A549 (cell line): ENCODE results near the gene GLCE. TPM values are rescaled to one million over a fixed set of nuclear protein-coding genes. Genes with fewer than 3 reads are reported as not detected.

Experiments used
- ATAC-seq, 2 experiments: fragments of 200-7000 bp in 1 of 2; fragments of >200 bp in 1 of 2; cut with Nextera tagmentation in 1 of 2; cut with Tn5 transposase in 1 of 2; 3 replicates each; pipeline versions ENCODE4 v1.8.0 to v1.9.1; 2018 to 2020; ENCODE audit warnings: mild to moderate bottlenecking in 1 of 2, moderate library complexity in 1 of 2
- CTCF ChIA-PET: fragments of 300-600 bp; sonication (Branson Sonifier 250); formaldehyde crosslinking; extraction: SDS; loops from one replicate; lab custom pipeline; 2021; ENCODE audit warnings: antibody characterized with exemption, inconsistent platforms; lab: Yijun Ruan, JAX
- POLR2A ChIA-PET: fragments of 350-600 bp; formaldehyde crosslinking; extraction: SDS; loops from one replicate; lab custom pipeline; 2021; ENCODE audit warnings: antibody characterized with exemption, inconsistent platforms; lab: Yijun Ruan, JAX
- DNase-seq, 2 experiments: peaks; one replicate each; pipeline versions ENCODE4 v3.0.0 to v3.0.0-alpha.2; 2011 to 2016; ENCODE audit warnings: low read depth in 1 of 2, low spot score in 1 of 2
- FAIRE-seq: peaks from 2 replicates; lab custom pipeline; 2011; peaks lifted over from hg19 to GRCh38; lab: Jason Lieb, UNC
- H3K27ac ChIP-seq, 2 experiments: fragments of >200 bp; sonication (Bioruptor Twin); formaldehyde crosslinking; 3 replicates each; pipeline ENCODE4 v1.5.1; 2016 to 2017
- H3K4me1 ChIP-seq: fragments of >200 bp; sonication (Bioruptor Twin); formaldehyde crosslinking; 3 replicates; pipeline ENCODE4 v1.6.1; 2016
- H3K4me2 ChIP-seq: fragments of >200 bp; sonication (Bioruptor Twin); formaldehyde crosslinking; 3 replicates; pipeline ENCODE4 v1.6.1; 2016
- H3K4me3 ChIP-seq: fragments of >200 bp; sonication (Bioruptor Twin); formaldehyde crosslinking; 3 replicates; pipeline ENCODE4 v1.5.1; 2016
- H3K9me3 ChIP-seq: fragments of >200 bp; sonication (Bioruptor Twin); formaldehyde crosslinking; 3 replicates; pipeline ENCODE4 v1.6.1; 2016
- BHLHE40 ChIP-seq: IDR thresholded peaks from 2 replicates; pipeline ENCODE4 v1.6.1; 2012; ENCODE audit warnings: low read depth, low read length, inconsistent platforms
- CBX8 ChIP-seq: fragments of 200-600 bp; sonication (generic); IDR thresholded peaks from 2 replicates; pipeline ENCODE4 v1.6.1; 2016
- CEBPB ChIP-seq, 2 experiments: fragments of >200 bp in 1 of 2; sonication (Bioruptor Twin) in 1 of 2; formaldehyde crosslinking in 1 of 2; IDR thresholded peaks; 2 replicates each; pipeline ENCODE4 v1.6.1; 2012 to 2016
- CHD2 ChIP-seq: fragments of 150-350 bp; IDR thresholded peaks from 2 replicates; pipeline ENCODE4 v1.6.1; 2014; ENCODE audit warnings: low read length; ENCODE audit not compliant: partially characterized antibody
- EHF ChIP-seq: fragments of 250-450 bp; sonication (Bioruptor Pico); IDR thresholded peaks from 2 replicates; pipeline ENCODE4 v1.5.0; 2020; ENCODE audit warnings: mild to moderate bottlenecking
- EHMT2 ChIP-seq: fragments of 200-600 bp; sonication (generic); IDR thresholded peaks from 2 replicates; pipeline ENCODE4 v1.6.1; 2016; ENCODE audit warnings: antibody characterized with exemption, low read depth, mild to moderate bottlenecking, moderate library complexity
- EP300 ChIP-seq, 2 experiments: fragments of >200 bp; sonication (Bioruptor Twin); formaldehyde crosslinking; IDR thresholded peaks; 2 replicates in 1 of 2; 3 replicates in 1 of 2; pipeline ENCODE4 v1.6.1; 2016 to 2017
- FOXS1 ChIP-seq: fragments of 250-450 bp; sonication (Bioruptor Pico); IDR thresholded peaks from 2 replicates; pipeline ENCODE4 v1.5.0; 2020; ENCODE audit warnings: mild to moderate bottlenecking, moderate library complexity
- GATA3 ChIP-seq: IDR thresholded peaks from 2 replicates; pipeline ENCODE4 v1.6.1; 2012; ENCODE audit warnings: borderline replicate concordance
- HDAC2 ChIP-seq: fragments of 200-600 bp; sonication (generic); IDR thresholded peaks from 2 replicates; pipeline ENCODE4 v1.6.1; 2016
- HES2 ChIP-seq: fragments of >200 bp; sonication (Bioruptor Twin); formaldehyde crosslinking; IDR thresholded peaks from 2 replicates; pipeline ENCODE4 v1.6.1; 2016
- HOXB5 ChIP-seq: fragments of 250-450 bp; sonication (Bioruptor Pico); IDR thresholded peaks from 2 replicates; pipeline ENCODE4 v1.5.0; 2020; ENCODE audit warnings: mild to moderate bottlenecking, moderate library complexity
- JUN ChIP-seq, 2 experiments: fragments of >200 bp; sonication (Bioruptor Twin); formaldehyde crosslinking; IDR thresholded peaks; 2 replicates in 1 of 2; 3 replicates in 1 of 2; pipeline ENCODE4 v1.6.1; 2016 to 2017
- JUNB ChIP-seq: fragments of >200 bp; sonication (Bioruptor Twin); formaldehyde crosslinking; IDR thresholded peaks from 2 replicates; pipeline ENCODE4 v1.6.1; 2016
- KDM5A ChIP-seq: fragments of 200-600 bp; sonication (generic); IDR thresholded peaks from 2 replicates; pipeline ENCODE4 v1.6.1; 2016; ENCODE audit warnings: antibody characterized with exemption, mild to moderate bottlenecking
- MAFK ChIP-seq: fragments of 450-650 bp; IDR thresholded peaks from 2 replicates; pipeline ENCODE4 v1.6.1; 2014; ENCODE audit not compliant: partially characterized antibody
- MAZ ChIP-seq: fragments of 150-350 bp; IDR thresholded peaks from 2 replicates; pipeline ENCODE4 v1.6.1; 2014; ENCODE audit warnings: antibody characterized with exemption, low read depth, low read length, borderline replicate concordance
- NFE2L2 ChIP-seq: fragments of 150-350 bp; conservative IDR thresholded peaks from 2 replicates; pipeline ENCODE4 v1.6.1; 2014; ENCODE audit warnings: low read length
- PHF8 ChIP-seq: fragments of 200-600 bp; sonication (generic); IDR thresholded peaks from 2 replicates; pipeline ENCODE4 v1.6.1; 2016; ENCODE audit warnings: low read depth, mild to moderate bottlenecking, antibody characterized with exemption, moderate library complexity, borderline replicate concordance
- POLR2A ChIP-seq: IDR thresholded peaks from 2 replicates; pipeline ENCODE4 v1.6.1; 2012; ENCODE audit warnings: mild to moderate bottlenecking, low read length
- RARB ChIP-seq: fragments of 250-450 bp; sonication (Bioruptor Pico); IDR thresholded peaks from 2 replicates; pipeline ENCODE4 v1.8.0; 2021; ENCODE audit warnings: mild to moderate bottlenecking, moderate library complexity
- RCOR1 ChIP-seq: fragments of 150-350 bp; IDR thresholded peaks from 2 replicates; pipeline ENCODE4 v1.6.1; 2014; ENCODE audit warnings: antibody characterized with exemption, low read length, low read depth
- RFX5 ChIP-seq: fragments of 450-650 bp; IDR thresholded peaks from 2 replicates; pipeline ENCODE4 v1.7.1; 2014; ENCODE audit warnings: antibody characterized with exemption, mild to moderate bottlenecking, moderate library complexity
- RNF2 ChIP-seq: fragments of 200-600 bp; sonication (generic); IDR thresholded peaks from 2 replicates; pipeline ENCODE4 v1.6.1; 2016; ENCODE audit warnings: low read depth, mild to moderate bottlenecking, antibody characterized with exemption, moderate library complexity, borderline replicate concordance
- SREBF2 ChIP-seq: fragments of 450-650 bp; IDR thresholded peaks from 2 replicates; pipeline ENCODE4 v1.6.1; 2014; ENCODE audit warnings: mild to moderate bottlenecking, moderate library complexity
- TP53 ChIP-seq: fragments of 250-450 bp; sonication (Bioruptor Pico); IDR thresholded peaks from 2 replicates; pipeline ENCODE4 v1.5.0; 2021; ENCODE audit warnings: mild to moderate bottlenecking, moderate library complexity
- USF2 ChIP-seq: fragments of 450-650 bp; IDR thresholded peaks from 2 replicates; pipeline ENCODE4 v1.6.1; 2014; ENCODE audit warnings: antibody characterized with exemption
- ZC3H11A ChIP-seq: fragments of 450-650 bp; IDR thresholded peaks from 2 replicates; pipeline ENCODE4 v1.6.1; 2014; ENCODE audit warnings: antibody characterized with exemption, mild to moderate bottlenecking
- WGBS: methylation state at CpG from one replicate; pipeline ENCODE4 v1.1.6; 2017; ENCODE audit errors: missing lambda C conversion rate; 5-methylcytosine and 5-hydroxymethylcytosine counted together
- polyA plus RNA-seq, 4 experiments: library from polyadenylated mRNA; depleted of rRNA in 3 of 4; stranded (reverse); fragments of >200 nt; fragmentation: RNase III in 1 of 4; extraction: RNeasy Plus Mini Kit Qiagen cat#74134 plus additional on column Dnase treatment in 1 of 4; gene quantifications; 2 replicates in 3 of 4; 3 replicates in 1 of 4; pipeline ENCODE4 v1.2.3, GENCODE V29; 2011 to 2017
- TF ChIP-seq, protein P1 (sequence below): fragments of 200-600 bp; sonication (generic); IDR thresholded peaks from 2 replicates; pipeline ENCODE4 v1.6.1; 2016; ENCODE audit warnings: antibody characterized with exemption, mild to moderate bottlenecking, moderate library complexity
- TF ChIP-seq, protein P2 (sequence below): fragments of >200 bp; sonication (Bioruptor Twin); formaldehyde crosslinking; IDR thresholded peaks from 3 replicates; pipeline ENCODE4 v1.5.1; 2016
- TF ChIP-seq, protein P3 (sequence below): IDR thresholded peaks from 2 replicates; pipeline ENCODE4 v1.6.1; 2012; ENCODE audit warnings: low read depth, borderline replicate concordance
- TF ChIP-seq, protein P4 (sequence below): fragments of 250-450 bp; sonication (Bioruptor Pico); IDR thresholded peaks from 2 replicates; pipeline ENCODE4 v1.5.0; 2021; ENCODE audit warnings: mild to moderate bottlenecking, moderate library complexity, borderline replicate concordance
- TF ChIP-seq, protein P5 (sequence below): IDR thresholded peaks from 2 replicates; pipeline ENCODE4 v1.6.1; 2012

The GLCE gene
- polyA plus RNA-seq, 2 of the 4 experiments (the other 2 are of a cell fraction) = 19.6 to 41.8 TPM

- Histone ChIP-seq H3K9me3 (no peaks in the 10 kb centered on the region), H3K4me3 (peak overlapping the region; percentile 22), H3K4me1 (peaks cover 92% of the 10 kb centered on the region), H3K27ac (peak overlapping the region; percentile 96 to 97), H3K4me2 (peak overlapping the region; percentile 85)
- WGBS = 68% methylated on average over 9 of the region's 9 CpGs
- CTCF ChIA-PET = interaction anchor here (0.7 to 1.6 kb wide), 4 partner anchors 40 to 141 kb away, joined by 3 to 4 read pairs (median 4); no protein-coding TSS in a partner anchor
- peak; percentile 33 to 63 for ATAC-seq
- DNase-seq = peak; percentile 71 to 77
- POLR2A ChIA-PET = interaction anchor here (0.5 to 1.0 kb wide), 2 partner anchors 63 to 146 kb away, joined by 4 read pairs; partner anchors contain the start of gene GLCE
- no peak for FAIRE-seq
- TF ChIP-seq EP300 (IDR thresholded peaks at IDR 0.05) (no peak), KDM5A (no peak), SREBF2 (no peak), PHF8 (no peak), CEBPB (IDR thresholded peaks at IDR 0.05) (no peak), HOXB5 (CRISPR knock-in tag) (peak; percentile 72; the same call in 1 of the 2 replicates), NFE2L2 (no peak), RNF2 (no peak), EHMT2 (no peak), CBX8 (no peak), GATA3 (no peak), ZC3H11A (no peak), HDAC2 (no peak), MAZ (no peak), TP53 (CRISPR knock-in tag) (no peak), RARB (CRISPR knock-in tag) (0 out of 2 replicates have a peak, but pooled peaks have one; percentile 39), POLR2A (no peak), MAFK (no peak), JUN (IDR thresholded peaks at IDR 0.05) (no peak), FOXS1 (CRISPR knock-in tag) (no peak), RCOR1 (no peak), HES2 (no peak), CHD2 (no peak), JUNB (no peak), USF2 (no peak), BHLHE40 (no peak), EHF (no peak), RFX5 (no peak)
- TF ChIP-seq, protein P1, sequence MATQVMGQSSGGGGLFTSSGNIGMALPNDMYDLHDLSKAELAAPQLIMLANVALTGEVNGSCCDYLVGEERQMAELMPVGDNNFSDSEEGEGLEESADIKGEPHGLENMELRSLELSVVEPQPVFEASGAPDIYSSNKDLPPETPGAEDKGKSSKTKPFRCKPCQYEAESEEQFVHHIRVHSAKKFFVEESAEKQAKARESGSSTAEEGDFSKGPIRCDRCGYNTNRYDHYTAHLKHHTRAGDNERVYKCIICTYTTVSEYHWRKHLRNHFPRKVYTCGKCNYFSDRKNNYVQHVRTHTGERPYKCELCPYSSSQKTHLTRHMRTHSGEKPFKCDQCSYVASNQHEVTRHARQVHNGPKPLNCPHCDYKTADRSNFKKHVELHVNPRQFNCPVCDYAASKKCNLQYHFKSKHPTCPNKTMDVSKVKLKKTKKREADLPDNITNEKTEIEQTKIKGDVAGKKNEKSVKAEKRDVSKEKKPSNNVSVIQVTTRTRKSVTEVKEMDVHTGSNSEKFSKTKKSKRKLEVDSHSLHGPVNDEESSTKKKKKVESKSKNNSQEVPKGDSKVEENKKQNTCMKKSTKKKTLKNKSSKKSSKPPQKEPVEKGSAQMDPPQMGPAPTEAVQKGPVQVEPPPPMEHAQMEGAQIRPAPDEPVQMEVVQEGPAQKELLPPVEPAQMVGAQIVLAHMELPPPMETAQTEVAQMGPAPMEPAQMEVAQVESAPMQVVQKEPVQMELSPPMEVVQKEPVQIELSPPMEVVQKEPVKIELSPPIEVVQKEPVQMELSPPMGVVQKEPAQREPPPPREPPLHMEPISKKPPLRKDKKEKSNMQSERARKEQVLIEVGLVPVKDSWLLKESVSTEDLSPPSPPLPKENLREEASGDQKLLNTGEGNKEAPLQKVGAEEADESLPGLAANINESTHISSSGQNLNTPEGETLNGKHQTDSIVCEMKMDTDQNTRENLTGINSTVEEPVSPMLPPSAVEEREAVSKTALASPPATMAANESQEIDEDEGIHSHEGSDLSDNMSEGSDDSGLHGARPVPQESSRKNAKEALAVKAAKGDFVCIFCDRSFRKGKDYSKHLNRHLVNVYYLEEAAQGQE = no peak
- TF ChIP-seq, protein P2, sequence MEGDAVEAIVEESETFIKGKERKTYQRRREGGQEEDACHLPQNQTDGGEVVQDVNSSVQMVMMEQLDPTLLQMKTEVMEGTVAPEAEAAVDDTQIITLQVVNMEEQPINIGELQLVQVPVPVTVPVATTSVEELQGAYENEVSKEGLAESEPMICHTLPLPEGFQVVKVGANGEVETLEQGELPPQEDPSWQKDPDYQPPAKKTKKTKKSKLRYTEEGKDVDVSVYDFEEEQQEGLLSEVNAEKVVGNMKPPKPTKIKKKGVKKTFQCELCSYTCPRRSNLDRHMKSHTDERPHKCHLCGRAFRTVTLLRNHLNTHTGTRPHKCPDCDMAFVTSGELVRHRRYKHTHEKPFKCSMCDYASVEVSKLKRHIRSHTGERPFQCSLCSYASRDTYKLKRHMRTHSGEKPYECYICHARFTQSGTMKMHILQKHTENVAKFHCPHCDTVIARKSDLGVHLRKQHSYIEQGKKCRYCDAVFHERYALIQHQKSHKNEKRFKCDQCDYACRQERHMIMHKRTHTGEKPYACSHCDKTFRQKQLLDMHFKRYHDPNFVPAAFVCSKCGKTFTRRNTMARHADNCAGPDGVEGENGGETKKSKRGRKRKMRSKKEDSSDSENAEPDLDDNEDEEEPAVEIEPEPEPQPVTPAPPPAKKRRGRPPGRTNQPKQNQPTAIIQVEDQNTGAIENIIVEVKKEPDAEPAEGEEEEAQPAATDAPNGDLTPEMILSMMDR = no peak
- TF ChIP-seq, protein P3, sequence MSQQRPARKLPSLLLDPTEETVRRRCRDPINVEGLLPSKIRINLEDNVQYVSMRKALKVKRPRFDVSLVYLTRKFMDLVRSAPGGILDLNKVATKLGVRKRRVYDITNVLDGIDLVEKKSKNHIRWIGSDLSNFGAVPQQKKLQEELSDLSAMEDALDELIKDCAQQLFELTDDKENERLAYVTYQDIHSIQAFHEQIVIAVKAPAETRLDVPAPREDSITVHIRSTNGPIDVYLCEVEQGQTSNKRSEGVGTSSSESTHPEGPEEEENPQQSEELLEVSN = no peak
- TF ChIP-seq, protein P4, sequence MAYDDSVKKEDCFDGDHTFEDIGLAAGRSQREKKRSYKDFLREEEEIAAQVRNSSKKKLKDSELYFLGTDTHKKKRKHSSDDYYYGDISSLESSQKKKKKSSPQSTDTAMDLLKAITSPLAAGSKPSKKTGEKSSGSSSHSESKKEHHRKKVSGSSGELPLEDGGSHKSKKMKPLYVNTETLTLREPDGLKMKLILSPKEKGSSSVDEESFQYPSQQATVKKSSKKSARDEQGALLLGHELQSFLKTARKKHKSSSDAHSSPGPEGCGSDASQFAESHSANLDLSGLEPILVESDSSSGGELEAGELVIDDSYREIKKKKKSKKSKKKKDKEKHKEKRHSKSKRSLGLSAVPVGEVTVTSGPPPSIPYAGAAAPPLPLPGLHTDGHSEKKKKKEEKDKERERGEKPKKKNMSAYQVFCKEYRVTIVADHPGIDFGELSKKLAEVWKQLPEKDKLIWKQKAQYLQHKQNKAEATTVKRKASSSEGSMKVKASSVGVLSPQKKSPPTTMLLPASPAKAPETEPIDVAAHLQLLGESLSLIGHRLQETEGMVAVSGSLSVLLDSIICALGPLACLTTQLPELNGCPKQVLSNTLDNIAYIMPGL = no peak
- TF ChIP-seq, protein P5, sequence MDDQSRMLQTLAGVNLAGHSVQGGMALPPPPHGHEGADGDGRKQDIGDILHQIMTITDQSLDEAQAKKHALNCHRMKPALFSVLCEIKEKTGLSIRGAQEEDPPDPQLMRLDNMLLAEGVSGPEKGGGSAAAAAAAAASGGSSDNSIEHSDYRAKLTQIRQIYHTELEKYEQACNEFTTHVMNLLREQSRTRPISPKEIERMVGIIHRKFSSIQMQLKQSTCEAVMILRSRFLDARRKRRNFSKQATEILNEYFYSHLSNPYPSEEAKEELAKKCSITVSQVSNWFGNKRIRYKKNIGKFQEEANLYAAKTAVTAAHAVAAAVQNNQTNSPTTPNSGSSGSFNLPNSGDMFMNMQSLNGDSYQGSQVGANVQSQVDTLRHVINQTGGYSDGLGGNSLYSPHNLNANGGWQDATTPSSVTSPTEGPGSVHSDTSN = no peak
These were observed 145.6 kb downstream of the GLCE start for GRCh38 chr15:69305933-69306568.
